Endodermal cell (in vitro differentiated cells): ENCODE results near the gene NUP62. TPM values are rescaled to one million over a fixed set of nuclear protein-coding genes. Genes with fewer than 3 reads are reported as not detected.

ENCODE experiments used
- DNase-seq: peaks from one replicate; pipeline ENCODE4 v3.0.0-alpha.2; 2017
- H3K27ac ChIP-seq: 2 replicates; pipeline ENCODE4 v1.5.1; 2013; ENCODE audit warnings: mild to moderate bottlenecking, low read depth, low read length, moderate library complexity
- H3K27me3 ChIP-seq: 2 replicates; pipeline ENCODE4 v1.6.1; 2013; ENCODE audit warnings: mild to moderate bottlenecking, low read length, moderate library complexity; ENCODE audit not compliant: insufficient read depth, control insufficient read depth, poor library complexity, severe bottlenecking
- H3K36me3 ChIP-seq: 2 replicates; pipeline ENCODE4 v1.7.0; 2013; ENCODE audit warnings: mild to moderate bottlenecking, low read length, moderate library complexity; ENCODE audit not compliant: control insufficient read depth, insufficient read depth
- H3K4me1 ChIP-seq: one replicate; pipeline ENCODE4 v1.7.0; 2013; ENCODE audit warnings: low read length; ENCODE audit not compliant: control insufficient read depth, insufficient read depth
- H3K4me3 ChIP-seq: 2 replicates; pipeline ENCODE4 v1.5.1; 2013; ENCODE audit warnings: mild to moderate bottlenecking, low read length, moderate library complexity
- H3K9ac ChIP-seq: 2 replicates; pipeline ENCODE4 v1.6.1; 2013; ENCODE audit warnings: mild to moderate bottlenecking, low read length, moderate library complexity; ENCODE audit not compliant: poor library complexity, severe bottlenecking; ENCODE audit errors: extremely low read depth
- H3K9me3 ChIP-seq: 2 replicates; pipeline ENCODE4 v1.6.1; 2013; ENCODE audit warnings: mild to moderate bottlenecking, low read length, moderate library complexity; ENCODE audit not compliant: control insufficient read depth
- H3K27ac Mint-ChIP-seq: 2 replicates; pipeline ENCODE4 v1.8.0; 2020; ENCODE audit warnings: mixed read lengths
- H3K27me3 Mint-ChIP-seq: 2 replicates; pipeline ENCODE4 v1.8.0; 2021; ENCODE audit warnings: mild to moderate bottlenecking, mixed read lengths; ENCODE audit not compliant: insufficient read depth
- H3K36me3 Mint-ChIP-seq: 2 replicates; pipeline ENCODE4 v1.8.0; 2020; ENCODE audit warnings: low read depth, mixed read lengths
- H3K4me1 Mint-ChIP-seq: 2 replicates; pipeline ENCODE4 v1.8.0; 2020; ENCODE audit warnings: mixed read lengths
- H3K4me3 Mint-ChIP-seq: 2 replicates; pipeline ENCODE4 v1.8.0; 2020; ENCODE audit warnings: mild to moderate bottlenecking, moderate library complexity, mixed read lengths
- H3K9me3 Mint-ChIP-seq: 2 replicates; pipeline ENCODE4 v1.8.0; 2020; ENCODE audit warnings: mild to moderate bottlenecking, mixed read lengths
- CTCF ChIP-seq: fragments of 200-600 bp; sonication (generic); conservative IDR thresholded peaks from 2 replicates; pipeline ENCODE4 v1.5.0; 2021; ENCODE audit warnings: antibody characterized with exemption, mild to moderate bottlenecking
- WGBS, 2 experiments: methylation state at CpG; one replicate each; pipeline versions ENCODE4 v1.1.5 to v1.1.7; 2013; ENCODE audit warnings: missing lambda C conversion rate in 2 of 2, mixed read lengths in 1 of 2; ENCODE audit not compliant: insufficient coverage in 1 of 2, insufficient read length in 1 of 2; 5-methylcytosine and 5-hydroxymethylcytosine counted together
- total RNA-seq, 2 donors: library from RNA; stranded (reverse); fragmentation: NEBNext Ultra II Directional in 1 of 2; extraction: Animal tissue kit (Norgen Biotek cat#: 25700) in 1 of 2; gene quantifications; 2 replicates in 1 of 2; 3 replicates in 1 of 2; pipeline ENCODE4 v1.2.1, GENCODE V29; 2021

Gene NUP62
- total RNA-seq, 2 donors from 2014 or later: 84.9 to 96.4 TPM

- no peaks in the 10 kb centered on the region for H3K9me3 Mint-ChIP-seq
- TF ChIP-seq CTCF: no peak
- H3K27me3 Mint-ChIP-seq: no peaks in the 10 kb centered on the region
- no peak overlapping the region for H3K27ac Mint-ChIP-seq
- no peaks in the 10 kb centered on the region for H3K27me3 ChIP-seq
- H3K27ac ChIP-seq: no peak overlapping the region
- no peak overlapping the region for H3K4me3 Mint-ChIP-seq
- peaks cover 70% of the 10 kb centered on the region for H3K36me3 Mint-ChIP-seq
- H3K4me3 ChIP-seq: no peak overlapping the region
- no peaks in the 10 kb centered on the region for H3K4me1 ChIP-seq
- 94 to 98% methylated on average over 24 to 37 of the region's 37 CpGs for WGBS, 2 experiments
- H3K9me3 ChIP-seq: no peaks in the 10 kb centered on the region
- H3K4me1 Mint-ChIP-seq: no peaks in the 10 kb centered on the region
- H3K36me3 ChIP-seq: peaks cover 53% of the 10 kb centered on the region
- DNase-seq: no peak
- H3K9ac ChIP-seq: no peak overlapping the region
Measured at GRCh38 chr19:49908480-49909420, 20.6 kb downstream of the NUP62 start.

- Histone ChIP-seq H3K4me3 (no peak overlapping the region), H3K27me3 (no peaks in the 10 kb centered on the region), H3K36me3 (peaks cover 45% of the 10 kb centered on the region), H3K4me1 (no peaks in the 10 kb centered on the region), H3K9ac (no peak overlapping the region), H3K27ac (no peak overlapping the region), H3K9me3 (no peaks in the 10 kb centered on the region)
- 94 to 97% methylated on average over 23 of the region's 23 CpGs for WGBS, 2 experiments
- Mint-ChIP-seq H3K27ac (no peak overlapping the region), H3K4me1 (no peaks in the 10 kb centered on the region), H3K27me3 (no peaks in the 10 kb centered on the region), H3K4me3 (no peak overlapping the region), H3K36me3 (peaks cover 62% of the 10 kb centered on the region), H3K9me3 (no peaks in the 10 kb centered on the region)
- no peak for DNase-seq
- TF ChIP-seq CTCF: no peak
Measured at GRCh38 chr19:49907745-49908446, 21.4 kb downstream of the NUP62 start.

- TF ChIP-seq CTCF: no peak
- Mint-ChIP-seq H3K36me3 (peaks cover 56% of the 10 kb centered on the region), H3K4me1 (no peaks in the 10 kb centered on the region), H3K27me3 (no peaks in the 10 kb centered on the region), H3K9me3 (no peaks in the 10 kb centered on the region), H3K27ac (no peak overlapping the region), H3K4me3 (no peak overlapping the region)
- DNase-seq: no peak
- 94 to 96% methylated on average over 16 of the region's 16 CpGs for WGBS, 2 experiments
- H3K4me1 ChIP-seq: no peaks in the 10 kb centered on the region
- no peaks in the 10 kb centered on the region for H3K27me3 ChIP-seq
- no peak overlapping the region for H3K27ac ChIP-seq
- H3K4me3 ChIP-seq: no peak overlapping the region
- H3K36me3 ChIP-seq: peaks cover 39% of the 10 kb centered on the region
- no peak overlapping the region for H3K9ac ChIP-seq
- no peaks in the 10 kb centered on the region for H3K9me3 ChIP-seq
Measured at GRCh38 chr19:49906879-49907564, 22.3 kb downstream of the NUP62 start.
